H1 (cell line): ENCODE measurements around the gene SHISA9. TPM values are rescaled to one million over a fixed set of nuclear protein-coding genes. Genes with fewer than 3 reads are reported as not detected.

Source experiments
- ATF2 ChIP-seq: IDR thresholded peaks from 2 replicates; pipeline ENCODE4 v1.6.1; 2012; ENCODE audit warnings: low read length, inconsistent platforms
- CBX8 ChIP-seq: fragments of 300-800, 300-1000 bp; sonication (generic); IDR thresholded peaks from 2 replicates; pipeline ENCODE4 v1.7.1; 2016; ENCODE audit warnings: low read depth, low read length, borderline replicate concordance
- CHD7 ChIP-seq: fragments of 300-600 bp; sonication (generic); IDR thresholded peaks from 2 replicates; pipeline ENCODE4 v1.7.1; 2012; ENCODE audit warnings: low read length, moderate library complexity, mild to moderate bottlenecking, inconsistent platforms; ENCODE audit not compliant: insufficient replicate concordance
- EZH2 ChIP-seq: fragments of 200-600 bp; sonication (generic); IDR thresholded peaks from 2 replicates; pipeline ENCODE4 v1.7.1; 2012; ENCODE audit warnings: low read depth, mild to moderate bottlenecking, moderate library complexity, low read length, inconsistent platforms; ENCODE audit not compliant: severe bottlenecking
- HDAC6 ChIP-seq: IDR thresholded peaks from one replicate; pipeline ENCODE4 v1.7.1; 2012; ENCODE audit warnings: low read depth, mild to moderate bottlenecking, inconsistent platforms, low read length, moderate library complexity
- KDM5A ChIP-seq: fragments of 200-600 bp; IDR thresholded peaks from 2 replicates; pipeline ENCODE4 v1.7.1; 2012; ENCODE audit warnings: mild to moderate bottlenecking, low read length, inconsistent platforms, mixed read lengths
- SIX5 ChIP-seq: IDR thresholded peaks from 2 replicates; pipeline ENCODE4 v1.6.1; 2011; ENCODE audit warnings: mild to moderate bottlenecking, low read depth, low read length
- SP1 ChIP-seq: IDR thresholded peaks from 2 replicates; pipeline ENCODE4 v1.6.1; 2011; ENCODE audit warnings: low read depth, low read length
- SRF ChIP-seq: IDR thresholded peaks from 2 replicates; pipeline ENCODE4 v1.6.1; 2011; ENCODE audit warnings: mild to moderate bottlenecking, low read depth, low read length, moderate library complexity
- TCF12 ChIP-seq: IDR thresholded peaks from 2 replicates; pipeline ENCODE4 v1.6.1; 2011; ENCODE audit warnings: low read depth, mild to moderate bottlenecking, low read length
- polyA plus RNA-seq, 7 experiments: library from polyadenylated mRNA; depleted of rRNA in 3 of 7; stranded (reverse) in 5 of 7; unstranded in 2 of 7; fragments of >200 nt in 5 of 7; fragments of 200-250 nt in 2 of 7; gene quantifications; 1 replicate in 5 of 7; 2 replicates in 1 of 7; 4 replicates in 1 of 7; pipeline versions ENCODE4 v1.2.1 to v1.2.3, GENCODE V29; 2011 to 2013; ENCODE audit warnings: missing spikeins in 2 of 7, mixed read lengths in 2 of 7
- total RNA-seq: library from RNA; stranded (reverse); fragmentation: NEBNext Ultra II Directional; extraction: Animal tissue kit (Norgen Biotek cat#: 25700); gene quantifications from 2 replicates; pipeline ENCODE4 v1.2.1, GENCODE V29; 2021

SHISA9 gene
- total and polyA plus RNA-seq, 2 of the 8 experiments (the other 6 are each of a cell fraction or from before 2014, with no cell fraction given): 25.6 to 39.8 TPM

- no peak for TF ChIP-seq CHD7
- TF ChIP-seq HDAC6: no peak
- no peak for TF ChIP-seq CBX8
- no peak for TF ChIP-seq EZH2
- no peak for TF ChIP-seq TCF12
- no peak for TF ChIP-seq SIX5
- TF ChIP-seq KDM5A: no peak
- TF ChIP-seq ATF2: no peak
- TF ChIP-seq SRF: no peak
- no peak for TF ChIP-seq SP1
These were observed 293.4 kb downstream of the SHISA9 start (continued) for GRCh38 chr16:13194766-13195165.
